K562 (cell line): Measurements from ENCODE around the gene SUPT20H. TPM values are rescaled to one million over a fixed set of nuclear protein-coding genes. Genes with fewer than 3 reads are reported as not detected.

ENCODE experiments used
- ATAC-seq: fragments of 200-7000 bp; cut with Tn5 transposase; 3 replicates; pipeline ENCODE4 v1.9.1; 2020; ENCODE audit warnings: moderate library complexity
- BruUV-seq: library from RNA; stranded (reverse); fragments of 400-500 nt; replicated peaks from 2 replicates; lab custom pipeline; 2021; lab: Mats Ljungman, UMichigan
- CTCF ChIA-PET: fragments of 300-600 bp; formaldehyde crosslinking; extraction: SDS; loops from one replicate; lab custom pipeline; 2021; ENCODE audit warnings: low intra/inter-chr PET ratio; lab: Yijun Ruan, JAX
- POLR2A ChIA-PET: fragments of 300-600, 350-650 bp; sonication (Branson Sonifier 250); formaldehyde crosslinking; extraction: SDS; loops from one replicate; lab custom pipeline; 2021; ENCODE audit warnings: antibody characterized with exemption, inconsistent platforms; lab: Yijun Ruan, JAX
- DNase-seq, 4 experiments: peaks; one replicate each; pipeline versions ENCODE4 v3.0.0 to v3.0.0-alpha.2; 2011 to 2018; ENCODE audit warnings: low spot score in 3 of 4, mixed read lengths in 3 of 4; ENCODE audit errors: extremely low read depth in 1 of 4
- FAIRE-seq: peaks from 2 replicates; lab custom pipeline; 2011; peaks lifted over from hg19 to GRCh38; lab: Jason Lieb, UNC
- H2AFZ ChIP-seq: 2 replicates; pipeline ENCODE4 v1.6.0; 2011; ENCODE audit warnings: low read depth, low read length, control low read depth, inconsistent platforms
- H3K27ac ChIP-seq: fragments of 200-600 bp; 3 replicates; pipeline ENCODE4 v1.8.0; 2011; ENCODE audit warnings: low read depth, mild to moderate bottlenecking, control low read depth, inconsistent platforms, low read length, moderate library complexity, mixed read lengths; ENCODE audit errors: extremely low read depth
- H3K27me3 ChIP-seq, 2 experiments: fragments of 300-600 bp in 1 of 2; 2 replicates in 1 of 2; 3 replicates in 1 of 2; pipeline versions ENCODE4 v1.6.0 to v1.8.0; 2011; ENCODE audit warnings: inconsistent platforms in 2 of 2, low read length in 2 of 2, mild to moderate bottlenecking in 1 of 2, mixed read lengths in 1 of 2, moderate library complexity in 1 of 2; ENCODE audit not compliant: control insufficient read depth in 2 of 2, insufficient read depth in 2 of 2
- H3K36me3 ChIP-seq: fragments of 300-600 bp; 3 replicates; pipeline ENCODE4 v1.8.0; 2011; ENCODE audit warnings: mild to moderate bottlenecking, low read length, inconsistent platforms; ENCODE audit not compliant: control insufficient read depth, insufficient read depth
- H3K4me1 ChIP-seq, 2 experiments: fragments of 200-600 bp in 1 of 2; replicated peaks in 1 of 2; 2 replicates in 1 of 2; 3 replicates in 1 of 2; pipeline versions ENCODE4 v1.5.1 to v1.8.0; 2011; ENCODE audit warnings: inconsistent platforms in 2 of 2, low read length in 2 of 2, mild to moderate bottlenecking in 1 of 2, mixed read lengths in 1 of 2, moderate library complexity in 1 of 2; ENCODE audit not compliant: control insufficient read depth in 2 of 2, insufficient read depth in 2 of 2
- H3K4me2 ChIP-seq: 2 replicates; pipeline ENCODE4 v1.6.1; 2011; ENCODE audit warnings: low read length, control low read depth, inconsistent platforms, mixed read lengths; ENCODE audit not compliant: insufficient read depth
- H3K4me3 ChIP-seq: fragments of 200-600 bp; sonication (generic), shearing (Covaris generic); 2 replicates; pipeline ENCODE4 v1.5.1; 2016; ENCODE audit warnings: control low read depth, inconsistent platforms
- H3K79me2 ChIP-seq: fragments of 200-600 bp; 3 replicates; pipeline ENCODE4 v1.8.0; 2011; ENCODE audit warnings: low read length, inconsistent platforms; ENCODE audit not compliant: control insufficient read depth, insufficient read depth
- H3K9ac ChIP-seq, 2 experiments: 2 replicates each; pipeline versions ENCODE4 v1.6.0 to v1.6.1; 2011; ENCODE audit warnings: low read depth in 2 of 2, low read length in 2 of 2, control low read depth in 1 of 2, inconsistent platforms in 1 of 2, mild to moderate bottlenecking in 1 of 2, mixed read lengths in 1 of 2; ENCODE audit not compliant: insufficient read depth in 1 of 2
- H3K9me1 ChIP-seq: one replicate; pipeline ENCODE4 v1.6.0; 2011; ENCODE audit warnings: inconsistent platforms, mild to moderate bottlenecking, low read length, moderate library complexity; ENCODE audit not compliant: control insufficient read depth, insufficient read depth
- H3K9me3 ChIP-seq: replicated peaks from 2 replicates; pipeline ENCODE4 v1.5.1; 2011; ENCODE audit warnings: low read depth, low read length, inconsistent platforms; ENCODE audit not compliant: control insufficient read depth, insufficient read depth
- H4K20me1 ChIP-seq: replicated peaks from 2 replicates; pipeline ENCODE4 v1.6.1; 2011; ENCODE audit warnings: low read length, inconsistent platforms, mixed read lengths; ENCODE audit not compliant: control insufficient read depth, insufficient read depth
- IRF1 ChIP-seq: sonication (generic); formaldehyde crosslinking; IDR thresholded peaks from 2 replicates; pipeline ENCODE4 v1.8.0; 2022; ENCODE audit warnings: missing genetic modification reagents, mild to moderate bottlenecking, borderline replicate concordance
- KLF6 ChIP-seq: fragments of 250-450 bp; sonication (Bioruptor Pico); IDR thresholded peaks from 2 replicates; pipeline ENCODE4 v1.4.0; 2020; ENCODE audit warnings: mild to moderate bottlenecking, moderate library complexity, borderline replicate concordance
- PATZ1 ChIP-seq: fragments of 250-450 bp; sonication (Bioruptor Pico); IDR thresholded peaks from 2 replicates; pipeline ENCODE4 v1.5.0; 2020; ENCODE audit warnings: mild to moderate bottlenecking, borderline replicate concordance
- ZBTB12 ChIP-seq: fragments of 250-450 bp; sonication (Bioruptor Pico); IDR thresholded peaks from 2 replicates; pipeline ENCODE4 v1.4.0; 2020
- ZKSCAN3 ChIP-seq: fragments of 250-450 bp; sonication (Bioruptor Pico); IDR thresholded peaks from 2 replicates; pipeline ENCODE4 v1.4.0; 2020
- WGBS: fragments of 100-300 bp; shearing (Covaris generic); methylation state at CpG from one replicate; pipeline ENCODE4 v1.1.6; 2016; ENCODE audit warnings: low coverage, mixed read lengths; ENCODE audit not compliant: insufficient coverage; ENCODE audit errors: missing lambda C conversion rate; 5-methylcytosine and 5-hydroxymethylcytosine counted together
- in situ Hi-C: fragments of 300-500 bp; cut with MboI; formaldehyde crosslinking; loops from 4 replicates; pipeline ENCODE4 v1.15.0; 2018; ENCODE audit warnings: inconsistent platforms, mixed read lengths
- intact Hi-C: fragments of 100-400 bp; cut with micrococcal nuclease; formaldehyde crosslinking; loops from 2 replicates; pipeline ENCODE4 v1.14.2; 2022
- polyA plus RNA-seq, 8 experiments: library from polyadenylated mRNA; depleted of rRNA in 4 of 8; stranded (reverse) in 5 of 8; unstranded in 3 of 8; fragments of >200 nt; fragmentation: Nextera tagmentation in 2 of 8; fragmentation: Illumina TruSeq in 1 of 8; extraction: Ambion mirVana in 2 of 8; extraction: Trizol in 1 of 8; gene quantifications; 2 replicates each; pipeline versions ENCODE4 v1.2.1 to v1.2.3, GENCODE V29; 2011 to 2014; ENCODE audit warnings: inconsistent platforms in 1 of 8, missing spikeins in 1 of 8
- total RNA-seq, 7 experiments: library from RNA; depleted of rRNA in 6 of 7; stranded (reverse); fragments of >200 nt in 6 of 7; fragmentation: Illumina TruSeq in 2 of 7; extraction: Trizol in 2 of 7; gene quantifications; 2 replicates each; pipeline versions ENCODE4 v1.2.1 to v1.2.3, GENCODE V29; 2011 to 2021; ENCODE audit warnings: low replicate concordance in 1 of 7

SUPT20H gene
- total and polyA plus RNA-seq, 9 of the 15 experiments (the other 6 are each of a cell fraction or from before 2014, with no cell fraction given), result 11.4 to 71.8 (median 31.7) TPM

GRCh38 chr13:37037241-37037640 lies 22.2 kb downstream of the SUPT20H start:
- Histone ChIP-seq H4K20me1 (no peaks in the 10 kb centered on the region), H3K36me3 (peaks cover 78% of the 10 kb centered on the region), H3K9ac (no peak overlapping the region), H3K79me2 (no peaks in the 10 kb centered on the region), H3K27me3 (no peaks in the 10 kb centered on the region), H3K9me3 (no peaks in the 10 kb centered on the region), H2AFZ (no peak overlapping the region), H3K4me3 (no peak overlapping the region), H3K27ac (no peak overlapping the region), H3K9me1 (no peaks in the 10 kb centered on the region), H3K4me1 (no peaks in the 10 kb centered on the region; a peak in 1 of 5 replicates), H3K4me2 (no peak overlapping the region)
- FAIRE-seq, result no peak
- 93% methylated on average over 3 of the region's 3 CpGs for WGBS
- intact Hi-C loops, result no loop called here
- TF ChIP-seq KLF6 (CRISPR knock-in tag), result no peak
- no peak for TF ChIP-seq ZKSCAN3 (CRISPR knock-in tag)
- TF ChIP-seq IRF1 (CRISPR knock-in tag), result no peak
- no peak for TF ChIP-seq PATZ1 (CRISPR knock-in tag)
- no peak for TF ChIP-seq ZBTB12 (CRISPR knock-in tag)
- ATAC-seq, result no peak
- ChIA-PET POLR2A (no interaction called here), CTCF (no interaction called here)
- BruUV-seq, result no TSS peak
- in situ Hi-C loops, result no loop called here
- no peak for DNase-seq
